Esophagus squamous epithelium (tissue), 5 donors: ENCODE data around the gene KCNMA1. TPM values are rescaled to one million over a fixed set of nuclear protein-coding genes. Genes with fewer than 3 reads are reported as not detected.

ENCODE experiments used
- DNase-seq: peaks from one replicate; lab custom pipeline; 2025; lab: John Stamatoyannopoulos, UW
- H3K27ac ChIP-seq, 4 donors: fragments of 200-600 bp; sonication (generic); one replicate each; pipeline ENCODE4 v1.5.1; 2016 to 2019; ENCODE audit warnings: mild to moderate bottlenecking in 1 of 4
- H3K27me3 ChIP-seq, 4 donors: fragments of 200-600 bp; sonication (generic); 1 replicate in 3 of 4; 2 replicates in 1 of 4; pipeline versions ENCODE4 v1.5.1 to v1.6.0; 2017 to 2021; ENCODE audit warnings: antibody characterized with exemption in 1 of 4
- H3K36me3 ChIP-seq, 3 donors: fragments of 200-600 bp; sonication (generic); one replicate each; pipeline ENCODE4 v1.5.1; 2016 to 2019
- H3K4me1 ChIP-seq, 3 donors: fragments of 200-600 bp; sonication (generic); one replicate each; pipeline ENCODE4 v1.5.1; 2017 to 2019
- H3K4me3 ChIP-seq, 4 donors: fragments of 200-600 bp; sonication (generic); 1 replicate in 3 of 4; 2 replicates in 1 of 4; pipeline ENCODE4 v1.5.1; 2016 to 2019; ENCODE audit warnings: mild to moderate bottlenecking in 2 of 4, moderate library complexity in 1 of 4
- H3K9me3 ChIP-seq, 3 donors: fragments of 200-600 bp; sonication (generic); one replicate each; pipeline ENCODE4 v1.5.1; 2016 to 2019
- POLR2A ChIP-seq, 4 donors: fragments of 450-650 bp; IDR thresholded peaks; one replicate each; pipeline ENCODE4 v1.6.1; 2017; ENCODE audit warnings: antibody characterized with exemption in 4 of 4, mild to moderate bottlenecking in 4 of 4, moderate library complexity in 3 of 4
- WGBS, 2 donors: methylation state at CpG; one replicate each; pipeline ENCODE4 v1.1.5; 2018; 5-methylcytosine and 5-hydroxymethylcytosine counted together
- intact Hi-C: fragments of 100-400 bp; cut with DNase I; formaldehyde crosslinking; loops from one replicate; pipeline ENCODE4 v1.15.0; 2022
- total RNA-seq, 4 donors: library from RNA; depleted of rRNA; stranded (reverse); fragments of >200 nt; gene quantifications; one replicate each; pipeline ENCODE4 v1.1.0, GENCODE V29; 2016
- TF ChIP-seq, protein P1 (sequence below), 6 experiments: fragments of 450-650 bp in 4 of 6; fragments of 200-600 bp in 2 of 6; sonication (generic) in 2 of 6; IDR thresholded peaks; one replicate each; pipeline ENCODE4 v1.5.1; 2016 to 2019; ENCODE audit warnings: antibody characterized with exemption in 6 of 6, mild to moderate bottlenecking in 4 of 6, moderate library complexity in 4 of 6
- donor health status: DM: yes; HTN: yes; CAD: no.

The KCNMA1 gene
- total RNA-seq, 4 donors from 2014 or later, result 7.5 to 74.2 (median 18.0) TPM

DNA sequence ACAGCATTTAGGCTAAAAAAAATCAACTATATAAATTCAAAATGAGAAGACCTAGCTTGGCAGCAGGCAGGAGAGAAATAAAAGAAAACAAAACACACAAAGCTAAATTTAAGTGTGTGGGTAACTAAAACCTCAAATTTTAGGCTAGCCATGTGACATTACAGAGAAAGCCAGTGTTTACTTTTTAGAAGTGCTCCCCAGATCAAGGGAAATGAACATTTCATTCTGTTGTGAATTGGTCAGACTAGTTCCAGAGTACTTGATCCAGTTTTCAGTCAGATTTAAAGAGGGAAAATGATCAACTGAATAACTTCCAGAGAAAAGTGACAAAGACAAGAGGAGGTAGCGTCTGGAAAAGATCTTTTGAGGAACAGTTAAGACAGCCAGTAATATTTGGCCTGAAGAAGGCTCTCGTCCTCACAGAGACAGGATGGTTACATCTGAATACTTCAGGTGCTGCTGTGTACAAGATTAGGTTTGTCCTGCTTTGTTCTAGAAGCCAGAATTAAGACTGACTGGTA, 563.4 kb downstream of the KCNMA1 start:
- H3K4me1 ChIP-seq, result peaks cover 4 to 27% (median 4%) of the 10 kb centered on the region in 3 donors
- H3K9me3 ChIP-seq, result no peaks in the 10 kb centered on the region
- H3K27ac ChIP-seq, result peak overlapping the region in 2 of 4 donors; percentile 17 to 54
- DNase-seq, result no peak
- no peaks in the 10 kb centered on the region for H3K27me3 ChIP-seq
- no peak for TF ChIP-seq POLR2A (IDR thresholded peaks at IDR 0.05)
- TF ChIP-seq, protein P1, sequence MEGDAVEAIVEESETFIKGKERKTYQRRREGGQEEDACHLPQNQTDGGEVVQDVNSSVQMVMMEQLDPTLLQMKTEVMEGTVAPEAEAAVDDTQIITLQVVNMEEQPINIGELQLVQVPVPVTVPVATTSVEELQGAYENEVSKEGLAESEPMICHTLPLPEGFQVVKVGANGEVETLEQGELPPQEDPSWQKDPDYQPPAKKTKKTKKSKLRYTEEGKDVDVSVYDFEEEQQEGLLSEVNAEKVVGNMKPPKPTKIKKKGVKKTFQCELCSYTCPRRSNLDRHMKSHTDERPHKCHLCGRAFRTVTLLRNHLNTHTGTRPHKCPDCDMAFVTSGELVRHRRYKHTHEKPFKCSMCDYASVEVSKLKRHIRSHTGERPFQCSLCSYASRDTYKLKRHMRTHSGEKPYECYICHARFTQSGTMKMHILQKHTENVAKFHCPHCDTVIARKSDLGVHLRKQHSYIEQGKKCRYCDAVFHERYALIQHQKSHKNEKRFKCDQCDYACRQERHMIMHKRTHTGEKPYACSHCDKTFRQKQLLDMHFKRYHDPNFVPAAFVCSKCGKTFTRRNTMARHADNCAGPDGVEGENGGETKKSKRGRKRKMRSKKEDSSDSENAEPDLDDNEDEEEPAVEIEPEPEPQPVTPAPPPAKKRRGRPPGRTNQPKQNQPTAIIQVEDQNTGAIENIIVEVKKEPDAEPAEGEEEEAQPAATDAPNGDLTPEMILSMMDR (IDR thresholded peaks at IDR 0.05), result no peak
- peaks cover 0 to 26% (median 0%) of the 10 kb centered on the region in 3 donors for H3K36me3 ChIP-seq
- 71 to 81% methylated on average over 2 of the region's 2 CpGs for WGBS, 2 donors
- intact Hi-C loops, result no loop called here
- no peak overlapping the region for H3K4me3 ChIP-seq

DNA sequence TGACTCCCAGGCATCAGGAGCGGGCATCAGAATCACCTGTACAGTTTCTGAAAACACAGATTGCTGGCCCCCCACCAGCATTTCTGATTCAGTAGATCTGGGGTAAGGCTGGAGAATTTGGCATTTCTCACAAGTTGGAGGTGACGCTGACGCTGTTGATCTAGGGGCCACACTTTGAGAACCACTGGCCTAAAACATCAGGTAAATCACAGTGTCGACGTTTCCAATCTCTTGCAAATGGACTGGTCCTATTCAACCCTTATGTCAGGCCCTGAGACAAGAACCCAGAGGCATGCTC, 564.0 kb downstream of the KCNMA1 start:
- WGBS, 2 donors, result 92 to 94% methylated on average over 3 to 5 of the region's 5 CpGs
- intact Hi-C loops, result no loop called here
- peaks cover 4 to 27% (median 4%) of the 10 kb centered on the region in 3 donors for H3K4me1 ChIP-seq
- H3K27ac ChIP-seq, result peak overlapping the region in 2 of 4 donors; percentile 53 to 54
- no peak for TF ChIP-seq POLR2A (IDR thresholded peaks at IDR 0.05)
- TF ChIP-seq, protein P1 (IDR thresholded peaks at IDR 0.05), result no peak
- no peak overlapping the region for H3K4me3 ChIP-seq
- DNase-seq, result no peak
- no peaks in the 10 kb centered on the region for H3K27me3 ChIP-seq
- peaks cover 0 to 26% (median 0%) of the 10 kb centered on the region in 3 donors for H3K36me3 ChIP-seq
- H3K9me3 ChIP-seq, result no peaks in the 10 kb centered on the region

DNA sequence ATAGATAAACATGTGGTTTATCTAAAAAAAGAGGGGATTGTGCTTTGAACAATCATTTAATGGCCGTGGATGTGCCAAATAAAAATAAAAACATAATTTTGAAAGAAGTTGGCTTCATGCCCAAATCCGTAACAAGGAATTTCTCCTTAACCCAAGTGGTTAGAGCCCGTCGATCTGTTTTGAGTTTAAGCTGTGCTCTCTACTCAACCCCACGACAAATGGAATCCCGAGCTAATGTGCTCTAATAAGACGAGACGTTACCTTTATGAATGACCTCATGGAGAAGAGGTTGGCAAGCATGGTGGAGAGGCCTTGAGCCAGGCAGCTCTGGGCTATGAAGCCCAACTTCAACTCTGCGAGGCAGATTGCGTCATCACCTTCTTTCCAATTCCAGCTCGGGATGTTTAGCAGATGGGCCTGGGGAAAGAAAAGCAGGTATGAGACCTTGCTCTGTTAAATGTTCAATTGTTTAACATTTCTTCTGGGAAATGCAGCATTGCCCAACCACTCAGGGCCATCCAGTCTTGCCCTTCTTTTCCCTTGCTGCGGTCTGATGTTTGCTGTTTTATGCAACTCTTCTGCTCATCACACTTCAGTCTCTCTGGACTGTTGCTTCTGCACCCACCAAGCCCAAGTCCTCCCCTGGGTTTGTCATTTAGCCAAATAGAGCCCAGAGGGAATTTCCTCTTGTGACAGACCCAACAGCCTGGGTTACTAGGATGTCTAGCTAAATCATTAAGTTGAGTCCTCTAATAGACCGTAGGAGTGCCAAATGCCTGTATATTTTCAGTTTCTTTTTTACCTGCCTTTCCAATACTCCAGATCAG, 564.6 kb downstream of the KCNMA1 start:
- Histone ChIP-seq H3K27ac (peak overlapping the region in 2 of 4 donors; percentile 53 to 54), H3K4me1 (peaks cover 4 to 27% (median 4%) of the 10 kb centered on the region in 3 donors), H3K4me3 (no peak overlapping the region), H3K36me3 (peaks cover 0 to 26% (median 0%) of the 10 kb centered on the region in 3 donors), H3K27me3 (no peaks in the 10 kb centered on the region), H3K9me3 (no peaks in the 10 kb centered on the region)
- no peak for TF ChIP-seq POLR2A (IDR thresholded peaks at IDR 0.05)
- TF ChIP-seq, protein P1 (IDR thresholded peaks at IDR 0.05), result no peak
- intact Hi-C loops, result no loop called here
- DNase-seq, result no peak
- WGBS, 2 donors, result 79 to 84% methylated on average over 13 of the region's 13 CpGs

DNA sequence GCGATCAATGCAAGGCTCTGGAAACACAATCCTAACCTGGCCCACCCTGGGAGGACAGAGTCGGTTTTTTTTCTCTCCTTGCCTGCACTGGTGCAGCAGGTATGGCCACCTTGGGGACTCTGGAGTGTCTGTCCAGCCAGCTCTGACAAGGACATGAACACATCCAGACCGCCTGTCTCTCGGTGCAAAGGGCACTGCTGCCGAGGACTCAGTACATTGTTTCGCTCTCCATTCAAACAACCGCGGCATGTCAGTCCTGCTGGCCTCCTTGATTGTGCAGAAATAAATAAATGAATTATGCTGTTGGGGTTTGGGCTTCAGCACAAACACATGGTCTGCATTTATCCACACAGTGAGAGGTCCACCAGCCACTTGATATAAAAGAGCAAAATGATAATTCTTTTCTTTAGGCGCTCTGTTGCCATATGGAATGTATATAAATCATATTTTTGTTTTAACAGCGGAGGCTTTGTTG, 565.2 kb downstream of the KCNMA1 start:
- intact Hi-C loops, result no loop called here
- no peak for DNase-seq
- H3K27ac ChIP-seq, result peak overlapping the region in 3 of 4 donors; percentile 13 to 54 (median 23)

More for the DNA sequence above, 565.2 kb downstream of the KCNMA1 start:
- H3K9me3 ChIP-seq, result no peaks in the 10 kb centered on the region
- H3K4me1 ChIP-seq, result peaks cover 0 to 27% (median 4%) of the 10 kb centered on the region in 3 donors
- no peaks in the 10 kb centered on the region for H3K27me3 ChIP-seq
- H3K36me3 ChIP-seq, result peaks cover 0 to 26% (median 0%) of the 10 kb centered on the region in 3 donors
- 80 to 91% methylated on average over 10 of the region's 10 CpGs for WGBS, 2 donors
- H3K4me3 ChIP-seq, result no peak overlapping the region
- TF ChIP-seq POLR2A (IDR thresholded peaks at IDR 0.05), result no peak
- TF ChIP-seq, protein P1 (IDR thresholded peaks at IDR 0.05), result no peak
